ENCODE measurements around the gene CA11.
"Not testable (repeated sequence)": the region's sequence is repeated elsewhere in the genome, so short reads cannot be mapped to it uniquely, and the experiment has no call there.

The CA11 gene

DNA sequence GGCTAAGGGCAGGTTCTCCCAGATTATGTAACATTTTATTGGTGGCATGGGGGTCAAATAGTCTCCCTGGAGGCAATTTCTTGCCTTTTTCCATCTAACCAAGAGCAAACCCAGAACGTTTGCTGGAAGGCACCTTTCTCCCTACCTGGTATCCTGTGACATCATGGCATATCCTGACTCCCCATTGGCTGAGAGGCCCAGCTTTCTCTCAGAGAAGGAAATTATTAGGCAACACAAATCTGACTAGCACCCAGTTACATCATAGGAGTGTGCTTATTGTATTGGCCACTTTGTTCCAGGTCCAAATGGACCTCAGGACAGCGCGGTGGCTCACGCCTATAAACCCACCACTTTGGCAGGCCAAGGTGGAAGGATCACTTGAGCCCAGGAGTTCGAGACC is 13.8 kb upstream of the CA11 start:
- no peak overlapping the region for H3K4me3 ChIP-seq (ENCODE audit: low read depth, low read length)
- peak; percentile 60 for DNase-seq (ENCODE audit: low read depth)
- TF ChIP-seq, protein P1, sequence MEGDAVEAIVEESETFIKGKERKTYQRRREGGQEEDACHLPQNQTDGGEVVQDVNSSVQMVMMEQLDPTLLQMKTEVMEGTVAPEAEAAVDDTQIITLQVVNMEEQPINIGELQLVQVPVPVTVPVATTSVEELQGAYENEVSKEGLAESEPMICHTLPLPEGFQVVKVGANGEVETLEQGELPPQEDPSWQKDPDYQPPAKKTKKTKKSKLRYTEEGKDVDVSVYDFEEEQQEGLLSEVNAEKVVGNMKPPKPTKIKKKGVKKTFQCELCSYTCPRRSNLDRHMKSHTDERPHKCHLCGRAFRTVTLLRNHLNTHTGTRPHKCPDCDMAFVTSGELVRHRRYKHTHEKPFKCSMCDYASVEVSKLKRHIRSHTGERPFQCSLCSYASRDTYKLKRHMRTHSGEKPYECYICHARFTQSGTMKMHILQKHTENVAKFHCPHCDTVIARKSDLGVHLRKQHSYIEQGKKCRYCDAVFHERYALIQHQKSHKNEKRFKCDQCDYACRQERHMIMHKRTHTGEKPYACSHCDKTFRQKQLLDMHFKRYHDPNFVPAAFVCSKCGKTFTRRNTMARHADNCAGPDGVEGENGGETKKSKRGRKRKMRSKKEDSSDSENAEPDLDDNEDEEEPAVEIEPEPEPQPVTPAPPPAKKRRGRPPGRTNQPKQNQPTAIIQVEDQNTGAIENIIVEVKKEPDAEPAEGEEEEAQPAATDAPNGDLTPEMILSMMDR (IDR thresholded peaks at IDR 0.05; ENCODE audit: insufficient read depth, low read depth, low read length, missing control alignments), result no peak

DNA sequence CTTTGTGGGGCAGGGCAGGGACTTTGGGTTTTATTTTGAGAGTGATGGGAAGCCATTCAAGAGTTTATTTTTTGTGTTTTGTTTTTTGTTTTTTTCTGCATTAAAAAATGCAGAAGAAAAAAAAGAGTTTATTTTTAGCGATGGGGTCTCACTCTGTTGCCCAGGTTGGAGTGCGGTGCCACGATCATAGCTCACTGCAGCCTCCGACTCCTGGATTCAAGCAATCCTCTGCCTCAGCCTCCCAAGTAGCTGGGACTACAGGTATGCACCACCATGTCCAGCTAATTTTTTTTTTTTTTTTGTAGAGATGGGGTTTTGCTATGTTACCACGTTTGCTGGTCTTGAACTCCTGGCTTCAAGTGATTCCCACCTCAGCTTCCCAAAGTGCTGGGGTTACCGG is 12.5 kb upstream of the CA11 start:
- DNase-seq (ENCODE audit: low read depth), result no peak
- TF ChIP-seq, protein P1 (IDR thresholded peaks at IDR 0.05; ENCODE audit: insufficient read depth, low read depth, low read length, missing control alignments), result no peak
- no peak overlapping the region for H3K4me3 ChIP-seq (ENCODE audit: low read depth, low read length)

DNA sequence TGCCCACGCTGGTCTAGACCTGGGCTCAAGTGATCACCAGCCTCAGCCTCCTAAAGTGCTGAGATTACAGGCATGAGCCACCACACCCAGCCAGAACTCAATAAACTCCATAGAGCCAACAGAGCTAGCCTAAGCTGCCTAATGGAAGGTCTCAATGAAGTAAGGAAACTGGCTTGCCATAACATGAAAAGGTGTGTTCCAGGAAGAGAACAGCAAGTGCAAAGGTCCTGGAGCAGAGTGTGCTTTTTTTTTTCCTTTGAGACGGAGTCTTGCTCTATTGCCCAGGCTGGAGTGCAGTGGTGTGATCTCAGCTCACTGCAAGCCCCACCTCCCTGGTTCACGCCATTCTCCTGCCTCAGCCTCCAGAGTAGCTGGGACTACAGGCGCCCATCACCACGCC is 11.8 kb upstream of the CA11 start:
- H3K4me3 ChIP-seq (ENCODE audit: low read depth, low read length); DNase-seq (ENCODE audit: low read depth): not testable (repeated sequence)

- TF ChIP-seq, protein P1 (IDR thresholded peaks at IDR 0.05; ENCODE audit: insufficient read depth, low read depth, low read length, missing control alignments), result no peak
- DNase-seq (ENCODE audit: low read depth), result no peak
Measured at GRCh38 chr19:48656840-48657474, 11.0 kb upstream of the CA11 start.

DNA sequence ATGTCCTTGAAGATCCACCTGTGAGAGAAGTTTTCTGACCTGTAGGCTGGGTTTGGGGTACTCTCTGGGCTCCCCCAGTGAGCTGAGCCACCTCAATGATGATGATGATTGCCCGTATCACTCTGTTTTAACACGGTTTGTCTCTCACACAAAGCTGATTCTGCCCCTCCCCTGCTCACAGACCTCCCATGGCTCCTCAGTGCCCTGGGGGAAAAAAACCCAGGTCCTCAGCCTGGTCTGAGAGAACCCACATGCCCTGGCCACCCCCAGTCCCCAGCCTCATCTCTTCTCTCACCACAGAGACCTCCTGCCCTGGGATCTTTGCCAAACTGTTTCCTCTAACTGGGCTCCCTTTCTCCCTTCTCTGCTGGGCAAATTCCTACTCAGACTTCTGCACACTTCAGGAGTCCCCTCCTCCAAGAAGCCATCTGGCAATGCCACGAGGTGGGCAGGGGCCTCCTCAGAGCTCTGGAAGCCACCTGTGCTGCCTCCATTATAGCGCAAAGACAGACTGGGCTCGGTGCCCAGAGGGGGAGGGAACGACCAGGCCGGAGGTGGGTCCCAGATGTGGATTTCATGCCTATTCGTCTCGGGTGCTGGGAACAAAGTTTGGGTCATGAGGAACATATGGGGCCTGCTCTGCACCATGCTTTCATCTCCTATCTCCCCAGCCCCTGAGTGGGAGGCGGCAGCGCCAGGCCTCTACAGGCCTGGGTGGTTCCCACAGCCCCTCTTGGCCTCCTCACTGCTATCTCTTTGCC is 8.5 kb upstream of the CA11 start:
- DNase-seq (ENCODE audit: low read depth), result no peak
- TF ChIP-seq, protein P1 (IDR thresholded peaks at IDR 0.05; ENCODE audit: insufficient read depth, low read depth, low read length, missing control alignments), result no peak
- no peak overlapping the region for H3K4me3 ChIP-seq (ENCODE audit: low read depth, low read length)

More at GRCh38 chr19:48656840-48657474, 11.0 kb upstream of the CA11 start:
- no peak overlapping the region for H3K4me3 ChIP-seq (ENCODE audit: low read depth, low read length)

DNA sequence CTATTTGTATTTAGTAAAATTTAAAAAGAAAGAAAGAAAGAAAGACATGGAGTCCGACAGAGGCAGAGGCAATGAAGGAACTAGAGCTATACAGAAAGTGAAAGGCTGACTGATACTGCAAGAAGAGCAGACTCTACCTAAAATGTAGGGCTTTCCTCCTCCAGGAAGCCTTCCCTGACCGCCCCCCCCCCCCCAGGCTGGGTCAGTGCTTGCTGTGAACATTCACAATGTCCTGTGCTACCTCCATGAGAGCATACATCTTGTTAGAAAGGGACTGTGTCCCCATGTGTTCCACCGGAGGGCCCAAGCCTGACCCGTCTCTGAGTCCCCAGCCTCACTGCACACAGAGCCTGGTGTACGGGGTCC is 5.7 kb upstream of the CA11 start:
- TF ChIP-seq, protein P1 (IDR thresholded peaks at IDR 0.05; ENCODE audit: insufficient read depth, low read depth, low read length, missing control alignments), result no peak
- no peak overlapping the region for H3K4me3 ChIP-seq (ENCODE audit: low read depth, low read length)
- no peak for DNase-seq (ENCODE audit: low read depth)

DNA sequence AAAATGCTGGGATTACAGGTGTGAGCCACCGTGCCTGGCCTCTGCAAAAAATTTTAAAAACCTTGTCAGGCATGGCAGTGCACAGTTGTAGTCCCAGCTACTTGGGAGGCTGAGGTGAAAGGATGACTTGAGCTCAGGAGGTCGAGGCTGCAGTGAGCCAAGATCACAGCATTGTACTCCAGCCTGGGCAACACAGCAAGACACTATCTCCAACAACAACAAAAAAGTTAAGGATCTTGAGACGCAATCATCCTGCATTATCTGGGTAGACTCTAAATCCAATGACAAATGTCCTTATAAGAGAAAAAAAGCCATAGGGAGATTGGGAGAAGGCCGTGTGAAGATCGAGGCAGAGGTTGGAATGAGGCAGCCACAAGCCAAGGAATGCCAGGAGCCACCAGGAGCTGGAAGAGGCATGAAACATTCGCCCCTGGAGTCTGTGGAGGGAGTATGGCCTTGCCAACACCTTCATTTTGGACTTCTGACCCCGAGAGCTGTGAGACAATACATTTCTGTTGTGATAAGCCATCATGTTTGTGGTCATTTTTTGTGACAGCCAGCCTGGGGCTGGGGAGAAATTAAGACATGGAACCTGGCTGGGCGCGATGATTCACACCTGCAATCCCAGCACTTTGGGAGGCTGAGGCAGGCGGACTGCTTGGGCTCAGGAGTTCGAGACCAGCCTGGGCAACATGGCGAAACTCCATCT is 5.1 kb upstream of the CA11 start:
- H3K4me3 ChIP-seq (ENCODE audit: low read depth, low read length), result no peak overlapping the region
- TF ChIP-seq, protein P1 (IDR thresholded peaks at IDR 0.05; ENCODE audit: insufficient read depth, low read depth, low read length, missing control alignments), result no peak
- no peak for DNase-seq (ENCODE audit: low read depth)
